Stimulated activated CD8-positive, alpha-beta memory T cell treated with anti-CD3 and anti-CD28 coated beads, Interleukin-7, amount 100 ng/mL, for 24 hours (primary cell): ENCODE results near the gene CFAP99.

ENCODE experiments used
- DNase-seq: peaks from one replicate; pipeline ENCODE4 v3.0.0-alpha.2; 2020; ENCODE audit warnings: low read depth

CFAP99 gene

GRCh38 chr4:2390784-2391421 lies 27.9 kb upstream of the CFAP99 start:
- DNase-seq: no peak

- no peak for DNase-seq
These were observed 25.1 kb upstream of the CFAP99 start for GRCh38 chr4:2393353-2394270.

- DNase-seq: no peak
These were observed 24.2 kb upstream of the CFAP99 start for GRCh38 chr4:2394528-2394927.

GRCh38 chr4:2395038-2395437 lies 23.7 kb upstream of the CFAP99 start:
- no peak for DNase-seq

GRCh38 chr4:2395584-2395983 lies 23.2 kb upstream of the CFAP99 start:
- DNase-seq: no peak

- DNase-seq: no peak
These were observed 21.9 kb upstream of the CFAP99 start for GRCh38 chr4:2396781-2397368.

- DNase-seq: no peak
These were observed 21.0 kb upstream of the CFAP99 start for GRCh38 chr4:2397596-2398379.

- no peak for DNase-seq
These were observed 19.5 kb upstream of the CFAP99 start for GRCh38 chr4:2399216-2399615.

GRCh38 chr4:2399631-2400190 lies 19.0 kb upstream of the CFAP99 start:
- DNase-seq: no peak

- no peak for DNase-seq
These were observed 17.7 kb upstream of the CFAP99 start for GRCh38 chr4:2400841-2401609.

- no peak for DNase-seq
These were observed 17.2 kb upstream of the CFAP99 start for GRCh38 chr4:2401610-2401983.

- DNase-seq: no peak
These were observed 16.5 kb upstream of the CFAP99 start for GRCh38 chr4:2402048-2402842.

- DNase-seq: no peak
These were observed 15.8 kb upstream of the CFAP99 start for GRCh38 chr4:2402941-2403340.

GRCh38 chr4:2406406-2406805 lies 12.3 kb upstream of the CFAP99 start:
- DNase-seq: no peak

- DNase-seq: no peak
These were observed 11.8 kb upstream of the CFAP99 start for GRCh38 chr4:2406920-2407319.

GRCh38 chr4:2407991-2408342 lies 10.8 kb upstream of the CFAP99 start:
- no peak for DNase-seq

GRCh38 chr4:2408401-2408958 lies 10.3 kb upstream of the CFAP99 start:
- DNase-seq: no peak

- DNase-seq: no peak
These were observed 9.8 kb upstream of the CFAP99 start for GRCh38 chr4:2408976-2409375.

- DNase-seq: no peak
These were observed 9.4 kb upstream of the CFAP99 start for GRCh38 chr4:2409381-2409783.
